NCI-H748 (cell line): ENCODE results near the gene TECR.
A peak's percentile ranks its signal among the peaks of the same experiment; 100 is the strongest.
"Not testable (repeated sequence)": the region's sequence is repeated elsewhere in the genome, so short reads cannot be mapped to it uniquely, and the experiment has no call there.

Experiments used
- DNase-seq: peaks from one replicate; lab custom pipeline; 2025; ENCODE audit not compliant: unreplicated experiment; lab: John Stamatoyannopoulos, UW

The TECR gene

GRCh38 chr19:14533450-14533849 is 4.1 kb downstream of the TECR start:
- DNase-seq, result no peak

GRCh38 chr19:14536926-14537692 is 7.7 kb downstream of the TECR start:
- no peak for DNase-seq

- no peak for DNase-seq
Measured at GRCh38 chr19:14540741-14541525, 11.5 kb downstream of the TECR start.

- not testable (repeated sequence) for DNase-seq
Measured at GRCh38 chr19:14541979-14542378, 12.6 kb downstream of the TECR start.

DNA sequence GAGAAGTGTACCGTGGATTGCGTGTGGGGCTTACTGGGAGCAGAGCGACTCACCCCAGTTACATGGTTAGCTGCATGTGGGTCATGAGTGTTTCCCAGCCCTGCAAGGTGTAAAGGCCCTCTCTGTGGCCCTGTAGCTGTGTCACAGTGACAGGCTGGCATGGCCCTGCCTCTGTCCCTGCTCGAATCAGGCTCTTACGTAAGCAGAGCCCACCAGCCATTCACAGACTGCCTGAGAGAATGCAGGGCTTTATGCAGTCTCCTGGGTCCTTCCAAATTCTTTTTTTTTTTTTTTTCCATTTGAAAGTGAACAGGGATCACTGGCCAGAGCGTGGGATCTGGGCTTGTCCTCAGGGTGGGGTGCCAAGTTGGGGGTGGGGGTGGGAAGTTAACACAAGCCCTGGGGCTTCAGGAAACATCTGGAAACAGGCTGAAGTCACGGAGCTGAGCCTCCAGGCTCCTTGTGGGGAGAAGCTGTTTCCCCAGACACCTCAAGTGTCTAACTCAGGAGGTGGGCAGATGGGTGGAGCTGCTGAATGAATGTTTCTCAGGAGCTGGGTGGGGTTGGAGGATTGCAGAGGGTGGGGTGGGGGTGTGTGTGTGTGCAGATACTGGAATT is 13.4 kb downstream of the TECR start:
- no peak for DNase-seq

- DNase-seq, result no peak
Measured at GRCh38 chr19:14544047-14544446, 14.7 kb downstream of the TECR start.

GRCh38 chr19:14544977-14545715 is 15.8 kb downstream of the TECR start:
- DNase-seq, result no peak

DNA sequence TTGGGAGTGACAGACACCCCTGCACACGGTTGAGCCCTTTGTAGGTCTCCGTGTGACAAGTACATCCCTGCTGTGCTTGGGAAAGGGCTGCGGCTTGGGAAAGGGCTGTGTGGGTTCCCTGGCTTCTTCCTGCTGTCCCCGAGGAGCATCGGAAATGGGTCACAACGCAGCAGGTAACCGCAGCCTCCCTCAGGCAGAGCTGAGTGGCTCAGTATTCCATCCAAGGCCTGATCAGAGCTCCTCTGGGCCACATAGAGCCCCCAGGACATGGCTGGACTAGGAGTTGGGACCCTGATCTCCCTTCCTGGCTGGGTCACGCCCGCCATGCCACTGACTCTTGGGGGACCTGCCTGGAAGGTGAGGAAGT is 16.3 kb downstream of the TECR start:
- DNase-seq, result no peak

DNA sequence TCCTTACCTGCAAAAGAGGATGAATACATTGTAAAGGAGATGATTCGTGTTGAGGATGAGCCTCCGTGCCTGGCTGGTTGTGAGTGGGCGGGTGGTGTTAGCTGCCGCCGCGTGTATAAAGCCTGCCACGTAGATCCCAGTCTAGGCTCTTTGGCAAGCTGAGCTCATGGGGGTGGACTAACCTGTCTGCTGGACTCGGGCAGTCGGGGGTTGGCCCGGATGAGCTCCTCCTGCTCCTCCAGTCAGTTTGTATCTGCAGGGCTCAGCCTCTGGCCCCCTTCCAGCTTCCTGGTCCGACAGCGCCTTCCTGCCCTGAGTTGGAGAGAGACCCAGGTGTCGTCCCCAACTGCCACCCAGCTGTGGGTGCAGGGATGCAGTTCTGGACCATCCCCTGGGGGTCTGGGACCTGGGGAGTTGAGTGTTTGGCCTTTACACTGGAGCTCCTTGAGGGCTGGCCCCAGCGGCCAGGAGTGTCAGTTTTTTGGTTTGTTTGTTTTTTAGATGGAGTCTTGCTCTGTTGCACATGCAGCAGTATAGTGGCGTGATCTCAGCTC is 20.9 kb downstream of the TECR start:
- DNase-seq, result no peak

GRCh38 chr19:14551134-14552005 is 22.0 kb downstream of the TECR start:
- DNase-seq, result not testable (repeated sequence)

- DNase-seq, result not testable (repeated sequence)
Measured at GRCh38 chr19:14552006-14552360, 22.6 kb downstream of the TECR start.

GRCh38 chr19:14553042-14553938 is 23.9 kb downstream of the TECR start:
- no peak for DNase-seq

GRCh38 chr19:14553939-14554243 is 24.5 kb downstream of the TECR start:
- no peak for DNase-seq

GRCh38 chr19:14554382-14554812 is 25.0 kb downstream of the TECR start:
- no peak for DNase-seq

GRCh38 chr19:14555918-14556661 is 26.7 kb downstream of the TECR start:
- DNase-seq, result no peak

- peak; percentile 14 for DNase-seq
Measured at GRCh38 chr19:14556662-14557188, 27.3 kb downstream of the TECR start.

- DNase-seq, result no peak
Measured at GRCh38 chr19:14558370-14559066, 29.1 kb downstream of the TECR start.
